ENCODE results near the gene SCN10A. TPM values are rescaled to one million over a fixed set of nuclear protein-coding genes. Genes with fewer than 3 reads are reported as not detected.

The SCN10A gene
- total and polyA plus RNA-seq, 11 donors: 0.05 to 0.72 (median 0.12) TPM; not detected in 1

DNA sequence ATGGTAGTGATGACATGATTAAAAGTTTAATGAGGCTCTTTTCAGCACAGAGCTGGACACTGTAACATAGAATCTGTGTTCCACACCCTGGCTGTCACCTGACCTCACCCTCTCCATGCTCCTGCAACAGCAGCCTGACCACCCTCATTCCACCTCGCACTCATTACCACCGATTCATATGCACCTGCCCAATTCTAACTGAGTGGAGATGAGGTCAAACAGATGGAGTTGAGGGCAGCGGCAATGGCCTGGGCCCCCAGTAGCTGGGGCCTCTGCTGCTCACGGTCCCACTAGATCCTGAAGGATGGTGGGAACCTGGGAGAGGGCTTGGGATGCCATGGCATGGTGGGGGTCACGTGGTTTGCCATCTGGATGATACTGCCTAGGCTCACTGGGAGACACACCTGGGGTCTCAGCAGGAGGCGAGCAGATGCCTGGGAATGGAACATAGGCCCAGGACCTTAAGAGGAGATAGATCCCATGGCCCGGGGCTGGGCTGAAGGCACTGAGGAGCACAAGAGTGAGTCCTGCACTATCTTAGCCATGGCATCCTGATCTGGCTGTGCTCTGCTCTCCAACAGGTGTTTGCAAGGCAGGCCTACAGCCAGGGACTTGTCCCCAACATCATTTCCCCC is 167.9 kb downstream of the SCN10A start:
- Histone ChIP-seq H3K9me3 (no peaks in the 10 kb centered on the region), H3K4me3 (peak overlapping the region; percentile 45 to 86 (median 68)), H3K4me1 (peaks cover 0 to 66% (median 13%) of the 10 kb centered on the region in 12 donors), H3K36me3 (no peaks in the 10 kb centered on the region), H3K27me3 (peaks cover 0 to 43% (median 12%) of the 10 kb centered on the region in 9 donors), H3K27ac (peak overlapping the region; percentile 48 to 98 (median 93))
- TF ChIP-seq, protein P1, sequence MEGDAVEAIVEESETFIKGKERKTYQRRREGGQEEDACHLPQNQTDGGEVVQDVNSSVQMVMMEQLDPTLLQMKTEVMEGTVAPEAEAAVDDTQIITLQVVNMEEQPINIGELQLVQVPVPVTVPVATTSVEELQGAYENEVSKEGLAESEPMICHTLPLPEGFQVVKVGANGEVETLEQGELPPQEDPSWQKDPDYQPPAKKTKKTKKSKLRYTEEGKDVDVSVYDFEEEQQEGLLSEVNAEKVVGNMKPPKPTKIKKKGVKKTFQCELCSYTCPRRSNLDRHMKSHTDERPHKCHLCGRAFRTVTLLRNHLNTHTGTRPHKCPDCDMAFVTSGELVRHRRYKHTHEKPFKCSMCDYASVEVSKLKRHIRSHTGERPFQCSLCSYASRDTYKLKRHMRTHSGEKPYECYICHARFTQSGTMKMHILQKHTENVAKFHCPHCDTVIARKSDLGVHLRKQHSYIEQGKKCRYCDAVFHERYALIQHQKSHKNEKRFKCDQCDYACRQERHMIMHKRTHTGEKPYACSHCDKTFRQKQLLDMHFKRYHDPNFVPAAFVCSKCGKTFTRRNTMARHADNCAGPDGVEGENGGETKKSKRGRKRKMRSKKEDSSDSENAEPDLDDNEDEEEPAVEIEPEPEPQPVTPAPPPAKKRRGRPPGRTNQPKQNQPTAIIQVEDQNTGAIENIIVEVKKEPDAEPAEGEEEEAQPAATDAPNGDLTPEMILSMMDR (IDR thresholded peaks at IDR 0.05): no peak
- TF ChIP-seq POLR2A (IDR thresholded peaks at IDR 0.05): no peak
- WGBS, 4 donors: 65 to 84% (median 67%) methylated on average over 7 of the region's 7 CpGs
- intact Hi-C loops (cut with DNase I): loop anchor here in 4 of 10 donors (2.0 to 5.0 kb wide), 3 partner anchors 33 to 71 kb away; no protein-coding TSS in a partner anchor
- DNase-seq (peak in 1 of 5 donors; percentile 15), ATAC-seq (no peak)

DNA sequence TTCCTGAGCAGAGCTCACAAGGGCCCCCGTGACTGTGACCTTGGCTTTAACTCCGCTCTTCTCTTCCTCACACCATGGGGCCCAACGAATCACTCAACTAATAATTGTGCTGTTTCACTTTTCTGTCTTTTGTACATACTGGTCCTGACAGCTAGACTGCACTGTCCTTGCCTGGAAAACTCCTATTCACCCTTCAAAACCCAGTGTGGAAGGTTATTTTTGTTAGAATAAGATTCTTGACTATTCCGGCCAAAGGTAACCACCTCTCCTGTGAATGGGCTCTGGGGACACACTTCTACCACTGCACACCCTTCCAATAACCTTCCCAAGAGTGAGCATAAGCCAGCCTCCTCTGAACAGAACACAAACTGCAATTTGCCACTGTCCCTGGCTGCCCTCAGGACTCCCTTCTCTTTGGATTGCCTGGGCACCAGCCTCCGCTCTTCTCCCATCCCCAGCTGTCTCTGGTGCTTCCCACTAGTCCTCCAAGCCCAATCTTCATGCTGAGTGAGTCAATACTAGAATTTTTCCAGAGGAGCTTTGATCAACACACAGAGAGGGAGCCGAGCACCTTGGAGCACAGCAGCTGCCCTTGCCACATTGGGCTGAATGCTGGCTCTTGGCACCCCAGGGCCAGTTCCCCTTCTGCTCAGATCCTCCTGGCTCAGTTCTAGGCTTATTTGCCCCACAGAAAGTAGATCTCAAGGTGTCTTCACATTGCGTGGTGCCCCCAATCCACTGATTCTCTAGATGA is 168.6 kb downstream of the SCN10A start:
- Histone ChIP-seq H3K36me3 (no peaks in the 10 kb centered on the region), H3K9me3 (no peaks in the 10 kb centered on the region), H3K27ac (peak overlapping the region; percentile 41 to 98 (median 92)), H3K4me1 (peaks cover 0 to 72% (median 14%) of the 10 kb centered on the region in 12 donors), H3K27me3 (peaks cover 0 to 43% (median 12%) of the 10 kb centered on the region in 9 donors), H3K4me3 (peak overlapping the region in 11 of 12 donors; percentile 5 to 86 (median 68))
- intact Hi-C loops (cut with DNase I): loop anchor here in 3 of 10 donors (5.0 kb wide), 2 partner anchors 65 to 70 kb away; no protein-coding TSS in a partner anchor
- TF ChIP-seq, protein P1 (IDR thresholded peaks at IDR 0.05): no peak
- no peak for TF ChIP-seq POLR2A (IDR thresholded peaks at IDR 0.05)
- DNase-seq (peak in 1 of 5 donors; percentile 19), ATAC-seq (peak in 1 of 4 donors; percentile 21)
- 68 to 77% (median 71%) methylated on average over 7 of the region's 7 CpGs for WGBS, 4 donors

Other genes with a start within 250 kb of the SCN10A start
- gene SCN5A, start 166.5 kb downstream of the SCN10A start, total RNA-seq: 100 to 1,000 TPM; 133 to 242 (median 198) TPM
- gene SCN5A, start 166.5 kb downstream of the SCN10A start, polyA plus RNA-seq: 10 to 100 TPM; 88.4 to 92.5 TPM
- gene SCN11A, start 235.7 kb upstream of the SCN10A start, total RNA-seq: under 1 TPM in 6 of 9 donors, not detected in 3; 0.05 to 0.13 (median 0.09) TPM
- gene SCN11A, start 235.7 kb upstream of the SCN10A start, polyA plus RNA-seq: under 1 TPM in 1 of 2 donors, not detected in 1; 0.03 TPM
- gene WDR48, start 235.8 kb upstream of the SCN10A start, total RNA-seq: 10 to 100 TPM; 17.9 to 35.4 (median 23.6) TPM
- gene WDR48, start 235.8 kb upstream of the SCN10A start, polyA plus RNA-seq: 10 to 100 TPM in 1 of 2 donors, 1 to 10 TPM in 1; 8.0 to 13.6 TPM